GM21447 (cell line): ENCODE results near the gene SYT8.
A peak's percentile ranks its signal among the peaks of the same experiment; 100 is the strongest.

Source experiments
- ATAC-seq: cut with Tn5 transposase; IDR thresholded peaks from one replicate; pipeline ENCODE4 v1.9.1; 2021; ENCODE audit not compliant: unreplicated experiment

Gene SYT8

GRCh38 chr11:1831338-1832210 lies 3.2 kb upstream of the SYT8 start:
- ATAC-seq: no peak

- ATAC-seq: no peak
Observed at GRCh38 chr11:1832211-1832919, 2.4 kb upstream of the SYT8 start.

GRCh38 chr11:1832920-1833295 lies 1.9 kb upstream of the SYT8 start:
- ATAC-seq: no peak

- ATAC-seq: no peak
Observed at GRCh38 chr11:1834062-1834610, 654 bp upstream of the SYT8 start.

GRCh38 chr11:1835671-1836010 lies 851 bp downstream of the SYT8 start:
- no peak for ATAC-seq

GRCh38 chr11:1836011-1836945 lies 1.5 kb downstream of the SYT8 start:
- no peak for ATAC-seq

- ATAC-seq: peak; percentile 52
Observed at GRCh38 chr11:1837171-1838076, 2.6 kb downstream of the SYT8 start.

GRCh38 chr11:1838077-1838425 lies 3.3 kb downstream of the SYT8 start:
- ATAC-seq: no peak

- ATAC-seq: no peak
Observed at GRCh38 chr11:1838426-1839144, 3.8 kb downstream of the SYT8 start, which contains the start of gene TNNI2. Gene TNNI2 (plus strand): TSS chr11:1838981. CDS start chr11:1839697, 716 bp downstream.

GRCh38 chr11:1839204-1839923 lies 4.6 kb downstream of the SYT8 start:
- ATAC-seq: no peak

- ATAC-seq: no peak
Observed at GRCh38 chr11:1839924-1840779, 5.4 kb downstream of the SYT8 start.

GRCh38 chr11:1840780-1841480 lies 6.1 kb downstream of the SYT8 start:
- ATAC-seq: no peak

GRCh38 chr11:1841511-1842148 lies 6.8 kb downstream of the SYT8 start:
- ATAC-seq: no peak

- ATAC-seq: no peak
Observed at GRCh38 chr11:1842149-1843097, 7.6 kb downstream of the SYT8 start.

GRCh38 chr11:1843098-1843473 lies 8.3 kb downstream of the SYT8 start:
- ATAC-seq: no peak

- ATAC-seq: no peak
Observed at GRCh38 chr11:1843796-1844195, 9.0 kb downstream of the SYT8 start.
